ENCODE data around the gene ILDR2.
A peak's percentile ranks its signal among the peaks of the same experiment; 100 is the strongest.

Gene ILDR2

DNA sequence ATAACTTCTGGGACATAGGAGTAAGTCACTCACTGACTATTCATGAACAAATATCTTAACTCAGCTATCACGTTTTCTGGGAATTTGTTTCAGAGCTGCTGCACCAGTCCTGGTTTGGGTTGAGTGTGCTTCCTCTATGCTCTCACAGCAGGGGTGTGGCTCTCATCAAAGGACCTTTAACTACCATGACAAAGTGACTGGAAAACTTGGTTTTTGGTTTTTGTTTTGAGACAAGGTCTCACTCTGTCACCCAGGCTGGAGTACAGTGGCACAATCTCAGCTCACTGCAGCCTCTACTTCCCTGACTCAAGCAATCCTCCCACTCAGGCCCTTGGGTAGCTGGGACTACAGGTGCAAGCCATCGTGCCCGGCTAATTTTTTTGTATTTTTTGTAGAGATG is 4.1 kb downstream of the ILDR2 start:
- no peak overlapping the region for H3K27ac ChIP-seq (ENCODE audit: low read depth, low read length, severe bottlenecking)
- H3K4me1 ChIP-seq (ENCODE audit: control insufficient read depth, insufficient read depth, low read length, poor library complexity, severe bottlenecking): peaks cover 11% of the 10 kb centered on the region
- H3K9me3 ChIP-seq (ENCODE audit: control insufficient read depth, low read length): no peaks in the 10 kb centered on the region
- H3K4me3 ChIP-seq (ENCODE audit: extremely low read depth, insufficient read depth, low read length, poor library complexity, severe bottlenecking): no peak overlapping the region
- 67% methylated on average over 1 of the region's 3 CpGs; no CpG with 5 or more reads in 1 of the 2 experiments for WGBS, 2 experiments (ENCODE audit: insufficient coverage in 2 of 2)
- H3K36me3 ChIP-seq (ENCODE audit: control insufficient read depth, insufficient read depth, low read length): no peaks in the 10 kb centered on the region

DNA sequence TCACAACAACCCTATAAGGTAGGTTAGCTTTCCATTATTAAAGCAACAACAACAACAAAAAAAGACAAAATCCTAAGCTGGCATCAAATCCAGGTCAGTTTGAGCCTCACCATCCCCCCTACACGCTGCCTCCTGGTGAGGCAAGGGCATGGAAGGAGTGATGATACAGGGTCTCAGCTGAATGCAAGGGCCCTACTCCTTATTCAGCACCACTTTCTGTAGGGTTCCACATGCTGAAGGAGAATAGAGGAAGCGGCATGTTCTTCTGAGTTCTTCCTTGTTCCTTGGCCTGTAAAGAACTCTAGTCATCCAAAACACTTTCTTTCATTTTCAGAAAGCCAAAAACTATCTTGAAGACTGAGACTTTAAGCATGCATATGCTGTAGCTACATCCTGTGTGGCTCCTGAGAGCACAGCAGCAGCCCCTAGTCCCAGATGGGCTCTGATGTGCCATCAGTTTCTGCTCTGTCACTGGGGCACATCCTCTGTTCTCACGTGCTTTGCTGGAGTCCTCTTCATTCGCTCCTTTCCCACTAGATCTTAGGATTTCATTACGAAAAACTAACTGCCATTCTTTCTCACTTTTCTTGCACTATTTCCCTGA is 6.2 kb downstream of the ILDR2 start:
- Histone ChIP-seq H3K27ac (ENCODE audit: low read depth, low read length, severe bottlenecking) (no peak overlapping the region), H3K4me3 (ENCODE audit: extremely low read depth, insufficient read depth, low read length, poor library complexity, severe bottlenecking) (no peak overlapping the region), H3K36me3 (ENCODE audit: control insufficient read depth, insufficient read depth, low read length) (no peaks in the 10 kb centered on the region), H3K4me1 (ENCODE audit: control insufficient read depth, insufficient read depth, low read length, poor library complexity, severe bottlenecking) (peaks cover 5% of the 10 kb centered on the region), H3K9me3 (ENCODE audit: control insufficient read depth, low read length) (no peaks in the 10 kb centered on the region)
- 81 to 96% methylated on average over 4 of the region's 5 CpGs for WGBS, 2 experiments (ENCODE audit: insufficient coverage in 2 of 2)

DNA sequence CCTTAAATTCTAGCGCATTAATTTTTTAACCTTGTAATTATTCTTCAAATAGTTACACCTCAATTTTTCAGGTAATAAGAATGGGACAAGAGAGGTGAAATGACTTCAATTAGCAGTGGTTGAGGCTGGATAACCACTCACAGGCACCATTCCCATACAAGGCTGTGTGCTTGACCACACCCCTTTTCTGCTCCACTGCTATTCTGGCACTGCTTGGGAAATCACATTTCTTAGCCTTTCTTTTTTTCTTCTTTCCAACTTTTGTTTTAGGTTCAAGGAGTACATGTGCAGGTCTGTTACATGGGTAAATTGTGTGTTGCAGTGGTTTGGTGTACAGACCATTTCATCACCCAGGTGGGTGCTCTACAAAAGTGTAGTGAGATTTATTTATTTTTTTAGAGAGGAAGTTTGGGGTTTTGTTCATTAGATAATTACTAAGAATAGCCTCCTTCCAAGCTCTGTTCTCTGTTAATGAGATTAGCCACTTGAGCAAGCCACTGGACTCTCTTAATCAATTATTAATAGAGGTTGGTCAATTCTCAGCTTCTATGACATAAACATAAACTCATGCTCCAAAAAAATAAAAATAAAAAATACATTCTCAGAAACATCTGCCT is 14.4 kb downstream of the ILDR2 start:
- no peaks in the 10 kb centered on the region for H3K9me3 ChIP-seq (ENCODE audit: control insufficient read depth, low read length)

DNA sequence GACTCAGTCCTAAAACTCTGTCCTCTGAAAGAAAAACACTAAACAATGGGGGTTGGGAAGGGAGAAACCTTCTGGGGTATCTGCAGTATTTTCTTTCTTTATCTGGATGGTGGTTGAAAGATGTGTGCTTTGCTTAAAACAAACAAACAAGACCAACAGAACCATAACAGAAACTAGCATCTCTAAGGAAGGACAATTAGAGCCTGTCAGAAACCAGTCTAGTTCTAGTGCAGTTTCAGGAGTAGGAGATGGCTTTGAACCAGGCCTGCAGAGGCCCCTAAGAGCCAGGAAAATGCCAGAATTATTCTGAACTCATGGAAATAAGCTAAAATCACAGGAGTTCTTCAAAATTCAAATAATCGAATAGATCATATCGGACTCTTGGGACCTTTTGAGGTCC is 18.5 kb downstream of the ILDR2 start:
- Histone ChIP-seq H3K4me3 (ENCODE audit: extremely low read depth, insufficient read depth, low read length, poor library complexity, severe bottlenecking) (no peak overlapping the region), H3K27ac (ENCODE audit: low read depth, low read length, severe bottlenecking) (no peak overlapping the region)
- 93% methylated on average over 2 of the region's 2 CpGs for WGBS, 2 experiments (ENCODE audit: insufficient coverage in 2 of 2)

More for the DNA sequence above, 14.4 kb downstream of the ILDR2 start:
- Histone ChIP-seq H3K4me3 (ENCODE audit: extremely low read depth, insufficient read depth, low read length, poor library complexity, severe bottlenecking) (no peak overlapping the region), H3K27ac (ENCODE audit: low read depth, low read length, severe bottlenecking) (no peak overlapping the region), H3K36me3 (ENCODE audit: control insufficient read depth, insufficient read depth, low read length) (no peaks in the 10 kb centered on the region), H3K4me1 (ENCODE audit: control insufficient read depth, insufficient read depth, low read length, poor library complexity, severe bottlenecking) (peaks cover 2% of the 10 kb centered on the region)
- no CpG with 5 or more reads among the region's 1 CpG for whole genome bisulfite sequencing, 2 experiments (ENCODE audit: insufficient coverage in 2 of 2)

DNA sequence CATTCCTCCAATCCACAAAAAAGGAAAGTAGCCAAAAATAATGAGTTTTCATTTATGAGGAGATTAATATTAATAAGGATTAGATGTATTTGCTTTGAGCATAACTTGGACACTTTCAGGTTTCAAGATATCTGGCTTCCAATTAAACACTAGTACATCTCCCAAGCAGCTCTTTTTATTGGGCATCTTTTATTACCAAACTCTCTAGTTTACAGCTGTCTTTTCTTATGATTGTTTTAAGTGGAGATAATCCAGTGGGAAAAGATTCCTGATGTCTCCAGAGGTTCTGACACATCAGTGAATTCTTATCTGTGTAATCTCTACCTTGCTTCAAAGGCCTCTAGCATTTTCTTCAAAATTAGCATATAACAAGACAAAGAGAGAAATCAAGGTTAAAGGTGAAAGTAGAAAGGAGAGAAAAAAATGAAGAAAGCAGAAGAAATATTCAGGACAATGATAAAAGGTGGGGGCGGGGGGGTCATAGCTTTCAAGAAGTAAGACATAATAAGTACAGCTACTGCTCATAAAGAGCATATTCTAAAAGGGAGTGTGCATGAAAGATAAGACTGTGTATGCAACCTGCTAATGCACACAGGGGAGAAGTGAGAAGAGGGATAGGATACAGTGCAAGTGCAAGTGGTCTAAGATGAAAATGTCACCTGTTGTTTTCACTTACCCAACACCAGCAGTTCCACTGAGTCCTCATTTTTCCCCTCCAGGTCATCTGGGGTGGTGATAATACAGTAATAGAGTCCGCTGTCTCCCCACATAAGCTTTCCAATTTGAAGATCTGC is 19.1 kb downstream of the ILDR2 start:
- 86 to 100% methylated on average over 1 of the region's 2 CpGs for WGBS, 2 experiments (ENCODE audit: insufficient coverage in 2 of 2)
- H3K4me3 ChIP-seq (ENCODE audit: extremely low read depth, insufficient read depth, low read length, poor library complexity, severe bottlenecking): no peak overlapping the region
- H3K4me1 ChIP-seq (ENCODE audit: control insufficient read depth, insufficient read depth, low read length, poor library complexity, severe bottlenecking): peaks cover 14% of the 10 kb centered on the region
- H3K9me3 ChIP-seq (ENCODE audit: control insufficient read depth, low read length): no peaks in the 10 kb centered on the region
- no peak overlapping the region for H3K27ac ChIP-seq (ENCODE audit: low read depth, low read length, severe bottlenecking)
- no peaks in the 10 kb centered on the region for H3K36me3 ChIP-seq (ENCODE audit: control insufficient read depth, insufficient read depth, low read length)

More for the DNA sequence above, 18.5 kb downstream of the ILDR2 start:
- no peaks in the 10 kb centered on the region for H3K9me3 ChIP-seq (ENCODE audit: control insufficient read depth, low read length)
- peaks cover 8% of the 10 kb centered on the region for H3K4me1 ChIP-seq (ENCODE audit: control insufficient read depth, insufficient read depth, low read length, poor library complexity, severe bottlenecking)
- H3K36me3 ChIP-seq (ENCODE audit: control insufficient read depth, insufficient read depth, low read length): no peaks in the 10 kb centered on the region

DNA sequence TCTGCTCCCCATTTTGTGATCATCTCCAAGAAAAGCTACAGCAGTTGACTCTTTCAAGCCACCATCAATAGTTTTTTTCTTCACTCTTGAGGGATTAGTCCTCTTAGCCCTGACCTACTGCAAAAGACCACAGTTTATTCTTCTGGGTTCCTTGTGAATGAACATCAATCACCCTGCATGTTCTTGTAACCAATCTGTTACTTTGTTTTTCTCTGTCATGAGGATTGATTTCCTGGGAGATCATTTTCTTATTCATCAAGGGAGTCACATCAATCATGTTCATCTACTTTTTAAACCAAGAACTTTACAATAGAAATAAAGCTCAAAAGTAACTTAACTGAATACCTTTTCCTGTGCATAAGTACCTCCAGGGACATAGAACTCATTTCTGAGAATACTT is 21.8 kb downstream of the ILDR2 start:
- no peak overlapping the region for H3K27ac ChIP-seq (ENCODE audit: low read depth, low read length, severe bottlenecking)
- no peaks in the 10 kb centered on the region for H3K36me3 ChIP-seq (ENCODE audit: control insufficient read depth, insufficient read depth, low read length)
- no peaks in the 10 kb centered on the region for H3K9me3 ChIP-seq (ENCODE audit: control insufficient read depth, low read length)
- peaks cover 36% of the 10 kb centered on the region for H3K4me1 ChIP-seq (ENCODE audit: control insufficient read depth, insufficient read depth, low read length, poor library complexity, severe bottlenecking)
- H3K4me3 ChIP-seq (ENCODE audit: extremely low read depth, insufficient read depth, low read length, poor library complexity, severe bottlenecking): no peak overlapping the region

DNA sequence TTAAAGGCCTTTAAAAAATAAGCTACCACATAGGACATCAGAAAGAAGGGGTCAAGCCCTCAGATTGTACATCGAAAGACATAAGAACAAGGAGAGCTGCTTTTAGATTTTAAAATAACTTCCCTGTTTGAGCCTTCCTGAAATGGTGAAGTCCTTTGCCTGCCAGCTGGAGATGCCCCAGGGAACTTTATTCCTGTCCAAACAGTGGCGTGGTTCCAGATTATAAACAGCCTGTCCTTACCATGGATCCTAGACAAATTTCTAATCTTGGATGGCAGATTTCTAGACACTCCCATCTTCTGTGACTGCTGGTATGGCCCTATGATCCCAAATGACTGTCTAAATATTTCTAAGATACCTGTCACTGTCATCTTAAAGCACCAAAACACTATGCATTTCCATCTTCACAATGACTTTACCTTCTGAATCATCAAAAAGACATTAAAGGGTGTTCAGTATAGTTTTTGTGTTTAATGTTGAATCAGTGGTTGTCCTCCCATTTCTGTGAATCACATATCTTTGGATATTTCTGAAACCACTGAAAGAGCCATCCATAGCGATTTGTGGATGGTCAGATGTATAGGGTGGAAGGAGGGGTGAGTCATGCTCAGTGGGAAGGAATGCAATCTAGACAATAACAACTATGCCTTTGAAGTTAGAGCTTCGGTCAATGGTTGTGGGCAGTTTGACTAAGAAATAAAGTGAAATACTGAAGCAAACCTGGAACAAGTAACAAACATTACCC is 23.2 kb downstream of the ILDR2 start:
- Histone ChIP-seq H3K27ac (ENCODE audit: low read depth, low read length, severe bottlenecking) (peak overlapping the region; percentile 67), H3K36me3 (ENCODE audit: control insufficient read depth, insufficient read depth, low read length) (no peaks in the 10 kb centered on the region), H3K4me3 (ENCODE audit: extremely low read depth, insufficient read depth, low read length, poor library complexity, severe bottlenecking) (no peak overlapping the region), H3K9me3 (ENCODE audit: control insufficient read depth, low read length) (no peaks in the 10 kb centered on the region), H3K4me1 (ENCODE audit: control insufficient read depth, insufficient read depth, low read length, poor library complexity, severe bottlenecking) (peaks cover 46% of the 10 kb centered on the region)
- 75 to 78% methylated on average over 1 to 2 of the region's 4 CpGs for WGBS, 2 experiments (ENCODE audit: insufficient coverage in 2 of 2)

DNA sequence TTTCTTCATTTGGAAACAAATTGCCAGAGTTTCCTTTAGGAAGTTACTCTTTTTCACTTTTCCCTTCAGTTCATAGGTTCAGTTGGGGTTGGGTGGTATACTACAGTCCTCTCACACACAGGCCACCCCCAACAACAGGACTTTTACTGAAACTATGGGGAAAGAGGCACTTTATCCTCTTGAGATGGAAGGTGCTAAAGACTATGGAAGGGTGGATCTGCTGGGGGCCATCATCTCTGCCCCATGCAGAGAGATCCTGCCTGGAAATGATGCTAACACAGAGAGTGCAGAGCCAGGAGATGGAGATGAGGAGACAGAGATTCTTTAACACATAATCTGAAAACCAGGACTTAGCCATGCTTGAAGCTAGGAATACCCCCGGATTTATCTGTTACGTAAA is 24.3 kb downstream of the ILDR2 start:
- Histone ChIP-seq H3K4me3 (ENCODE audit: extremely low read depth, insufficient read depth, low read length, poor library complexity, severe bottlenecking) (no peak overlapping the region), H3K27ac (ENCODE audit: low read depth, low read length, severe bottlenecking) (no peak overlapping the region), H3K4me1 (ENCODE audit: control insufficient read depth, insufficient read depth, low read length, poor library complexity, severe bottlenecking) (peaks cover 52% of the 10 kb centered on the region), H3K9me3 (ENCODE audit: control insufficient read depth, low read length) (no peaks in the 10 kb centered on the region), H3K36me3 (ENCODE audit: control insufficient read depth, insufficient read depth, low read length) (no peaks in the 10 kb centered on the region)
- 100% methylated on average over 1 to 2 of the region's 2 CpGs for WGBS, 2 experiments (ENCODE audit: insufficient coverage in 2 of 2)

DNA sequence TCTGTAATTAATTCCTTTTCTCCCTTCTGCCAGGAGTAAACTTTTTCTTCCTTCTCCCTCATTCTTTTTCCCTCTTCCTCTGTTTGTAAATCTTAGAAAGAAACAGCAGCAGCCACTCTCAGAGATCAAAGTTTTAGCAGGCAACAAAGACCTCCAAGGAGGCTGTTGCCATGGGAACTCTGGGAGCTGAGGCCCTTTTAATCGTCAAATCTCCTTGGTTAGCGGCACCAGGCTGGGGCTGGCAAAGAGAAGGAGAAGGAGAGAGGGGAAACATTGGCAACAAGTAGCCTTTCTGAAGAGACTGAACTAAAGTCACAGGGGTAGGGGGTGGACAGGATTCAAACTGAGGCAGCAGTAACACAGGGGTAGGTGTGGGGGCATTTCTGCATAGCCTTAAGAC is 25.2 kb downstream of the ILDR2 start:
- Histone ChIP-seq H3K4me3 (ENCODE audit: extremely low read depth, insufficient read depth, low read length, poor library complexity, severe bottlenecking) (no peak overlapping the region), H3K27ac (ENCODE audit: low read depth, low read length, severe bottlenecking) (peak overlapping the region; percentile 54), H3K9me3 (ENCODE audit: control insufficient read depth, low read length) (no peaks in the 10 kb centered on the region), H3K4me1 (ENCODE audit: control insufficient read depth, insufficient read depth, low read length, poor library complexity, severe bottlenecking) (peaks cover 57% of the 10 kb centered on the region), H3K36me3 (ENCODE audit: control insufficient read depth, insufficient read depth, low read length) (no peaks in the 10 kb centered on the region)
- WGBS, 2 experiments (ENCODE audit: insufficient coverage in 2 of 2): 0 to 16% methylated on average over 2 of the region's 2 CpGs

DNA sequence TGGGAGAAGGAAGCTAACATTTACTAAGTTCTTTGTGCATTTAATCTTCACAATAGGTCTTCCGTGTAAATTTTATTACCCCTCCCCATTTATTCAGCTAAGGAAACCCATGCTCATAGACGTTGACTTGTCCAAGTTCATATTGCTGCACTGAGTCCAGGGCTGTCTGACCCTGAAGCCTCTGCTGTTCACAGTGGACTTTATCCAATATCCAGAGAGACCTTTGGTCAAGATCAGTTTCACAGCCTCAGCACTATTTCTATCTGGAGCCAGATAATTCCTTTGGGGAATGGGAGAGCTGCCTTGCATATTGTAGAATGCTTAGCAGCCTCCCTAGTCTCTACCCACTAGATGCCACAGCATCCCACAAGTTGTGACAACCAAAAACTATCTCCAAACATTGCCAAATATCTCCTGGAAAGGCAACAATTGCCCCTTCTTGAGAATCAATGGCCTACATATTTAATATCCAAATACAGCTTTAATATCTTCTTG is 26.4 kb downstream of the ILDR2 start:
- no peak overlapping the region for H3K27ac ChIP-seq (ENCODE audit: low read depth, low read length, severe bottlenecking)
- no peaks in the 10 kb centered on the region for H3K36me3 ChIP-seq (ENCODE audit: control insufficient read depth, insufficient read depth, low read length)
- no peaks in the 10 kb centered on the region for H3K9me3 ChIP-seq (ENCODE audit: control insufficient read depth, low read length)
- H3K4me3 ChIP-seq (ENCODE audit: extremely low read depth, insufficient read depth, low read length, poor library complexity, severe bottlenecking): no peak overlapping the region
- 69 to 90% methylated on average over 2 of the region's 2 CpGs for WGBS, 2 experiments (ENCODE audit: insufficient coverage in 2 of 2)
- H3K4me1 ChIP-seq (ENCODE audit: control insufficient read depth, insufficient read depth, low read length, poor library complexity, severe bottlenecking): peaks cover 62% of the 10 kb centered on the region

Data from mesodermal cell (in vitro differentiated cells).